Measurements from ENCODE around the gene RNASET2.
A peak's percentile ranks its signal among the peaks of the same experiment; 100 is the strongest.

Gene RNASET2

DNA sequence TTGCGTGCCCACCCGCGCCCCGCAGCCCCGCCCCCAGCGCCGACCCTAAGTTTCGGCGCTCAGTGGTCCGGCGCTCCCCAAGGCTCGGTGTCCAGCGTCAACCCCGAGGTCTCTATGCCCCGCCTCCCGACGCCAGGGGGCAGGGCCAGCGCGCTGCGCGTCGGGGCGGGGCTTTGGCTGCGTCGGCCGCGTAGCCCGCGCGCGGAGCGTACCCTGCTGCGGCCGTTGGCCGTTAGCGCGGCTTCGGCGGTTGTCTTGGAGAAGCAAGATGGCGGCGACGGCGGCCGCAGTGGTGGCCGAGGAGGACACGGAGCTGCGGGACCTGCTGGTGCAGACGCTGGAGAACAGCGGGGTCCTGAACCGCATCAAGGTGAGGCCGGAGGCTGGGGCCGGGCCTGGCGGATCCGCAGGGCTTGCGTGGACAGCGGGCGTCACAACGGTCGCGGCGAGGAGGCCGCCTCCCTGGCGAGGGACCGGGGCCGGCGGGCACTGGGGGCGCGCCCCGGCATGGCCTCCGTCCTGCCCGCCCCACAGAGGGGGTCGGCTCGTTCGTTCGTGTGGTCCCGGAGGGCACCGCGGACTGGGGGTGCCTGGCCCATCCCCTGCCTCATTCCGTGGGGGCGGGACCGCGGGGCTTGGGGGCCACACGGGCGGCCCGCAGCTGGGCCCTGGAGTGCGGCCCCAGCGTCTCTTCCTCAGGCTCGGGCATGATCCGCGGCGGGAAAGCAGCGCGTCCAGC is 43.0 kb upstream of the RNASET2 start, which contains the start of gene CEP43:
CEP43 (plus strand) TSS at position 253 of the 739 bp plus-strand sequence; CDS start at position 269, 16 bp downstream.
- no peak for TF ChIP-seq TAF1 (IDR thresholded peaks at IDR 0.05; ENCODE audit: borderline replicate concordance, insufficient read depth, low read length)
- peak; percentile 67 for TF ChIP-seq POLR2AphosphoS5 (IDR thresholded peaks at IDR 0.05; ENCODE audit: low read depth, low read length)
- TF ChIP-seq FOXP2 (optimal IDR thresholded peaks at IDR 0.05; ENCODE audit: borderline replicate concordance, extremely low read depth, extremely low read length, insufficient read depth): peak; percentile 87
- TF ChIP-seq, protein P1, sequence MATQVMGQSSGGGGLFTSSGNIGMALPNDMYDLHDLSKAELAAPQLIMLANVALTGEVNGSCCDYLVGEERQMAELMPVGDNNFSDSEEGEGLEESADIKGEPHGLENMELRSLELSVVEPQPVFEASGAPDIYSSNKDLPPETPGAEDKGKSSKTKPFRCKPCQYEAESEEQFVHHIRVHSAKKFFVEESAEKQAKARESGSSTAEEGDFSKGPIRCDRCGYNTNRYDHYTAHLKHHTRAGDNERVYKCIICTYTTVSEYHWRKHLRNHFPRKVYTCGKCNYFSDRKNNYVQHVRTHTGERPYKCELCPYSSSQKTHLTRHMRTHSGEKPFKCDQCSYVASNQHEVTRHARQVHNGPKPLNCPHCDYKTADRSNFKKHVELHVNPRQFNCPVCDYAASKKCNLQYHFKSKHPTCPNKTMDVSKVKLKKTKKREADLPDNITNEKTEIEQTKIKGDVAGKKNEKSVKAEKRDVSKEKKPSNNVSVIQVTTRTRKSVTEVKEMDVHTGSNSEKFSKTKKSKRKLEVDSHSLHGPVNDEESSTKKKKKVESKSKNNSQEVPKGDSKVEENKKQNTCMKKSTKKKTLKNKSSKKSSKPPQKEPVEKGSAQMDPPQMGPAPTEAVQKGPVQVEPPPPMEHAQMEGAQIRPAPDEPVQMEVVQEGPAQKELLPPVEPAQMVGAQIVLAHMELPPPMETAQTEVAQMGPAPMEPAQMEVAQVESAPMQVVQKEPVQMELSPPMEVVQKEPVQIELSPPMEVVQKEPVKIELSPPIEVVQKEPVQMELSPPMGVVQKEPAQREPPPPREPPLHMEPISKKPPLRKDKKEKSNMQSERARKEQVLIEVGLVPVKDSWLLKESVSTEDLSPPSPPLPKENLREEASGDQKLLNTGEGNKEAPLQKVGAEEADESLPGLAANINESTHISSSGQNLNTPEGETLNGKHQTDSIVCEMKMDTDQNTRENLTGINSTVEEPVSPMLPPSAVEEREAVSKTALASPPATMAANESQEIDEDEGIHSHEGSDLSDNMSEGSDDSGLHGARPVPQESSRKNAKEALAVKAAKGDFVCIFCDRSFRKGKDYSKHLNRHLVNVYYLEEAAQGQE (IDR thresholded peaks at IDR 0.05; ENCODE audit: insufficient read depth in 1 of 2, low read depth in 2 of 2, low read length in 2 of 2): 0 out of 4 replicates have a peak, but pooled peaks of 1 of the 2 experiments have one; percentile 11
- peak; percentile 52; the same call in 1 of the 2 replicates for TF ChIP-seq SIN3A (IDR thresholded peaks at IDR 0.05; ENCODE audit: borderline replicate concordance, insufficient read depth, low read length)

DNA sequence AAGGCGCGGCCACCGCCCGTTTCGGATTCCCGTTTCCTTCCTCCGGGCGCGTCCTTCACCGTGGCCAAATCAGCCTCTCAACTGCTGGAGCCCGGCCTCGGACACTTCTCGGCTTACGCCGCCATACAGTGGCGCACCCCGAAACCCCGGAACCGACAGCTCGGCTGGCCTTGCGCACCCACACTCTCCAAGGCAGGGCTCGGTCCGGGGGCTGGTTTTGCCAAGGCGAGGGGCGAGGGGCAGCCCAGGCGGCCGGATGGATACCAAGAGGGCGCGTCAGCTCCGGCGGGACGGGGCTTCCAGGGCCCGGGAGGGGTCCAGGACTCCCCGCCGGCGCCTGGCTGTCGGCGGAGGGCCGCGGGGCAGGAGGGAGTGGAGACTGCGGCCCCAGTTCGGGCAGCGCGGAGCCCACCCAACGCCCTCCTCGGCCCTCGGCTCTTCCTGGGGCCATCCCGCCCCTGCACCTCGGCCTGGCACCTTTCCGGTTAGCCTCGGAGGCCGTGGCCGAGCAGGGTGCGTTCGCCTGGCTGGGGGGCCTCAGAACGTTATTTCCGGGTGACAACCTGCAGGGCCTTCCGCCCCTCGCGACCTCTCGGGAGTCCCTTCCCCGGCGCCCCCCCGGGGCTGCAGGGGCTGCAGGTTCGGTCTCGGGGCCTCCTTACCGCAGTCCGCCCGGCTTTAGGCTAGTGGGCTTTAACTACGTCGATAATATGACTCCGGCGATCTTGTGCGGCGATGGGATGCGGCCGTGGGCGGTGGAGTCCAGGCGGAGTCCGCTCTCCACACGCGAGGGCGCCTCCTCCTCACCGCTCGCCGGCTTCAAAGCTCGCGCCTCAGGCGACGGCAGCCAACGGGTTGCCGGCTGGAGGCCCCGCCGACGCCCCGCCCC is 42.1 kb upstream of the RNASET2 start:
- TF ChIP-seq, protein P1 (IDR thresholded peaks at IDR 0.05; ENCODE audit: insufficient read depth in 1 of 2, low read depth in 2 of 2, low read length in 2 of 2): no peak
- TF ChIP-seq SIN3A (IDR thresholded peaks at IDR 0.05; ENCODE audit: borderline replicate concordance, insufficient read depth, low read length): peak; percentile 97; the same call in 1 of the 2 replicates
- TF ChIP-seq FOXP2 (optimal IDR thresholded peaks at IDR 0.05; ENCODE audit: borderline replicate concordance, extremely low read depth, extremely low read length, insufficient read depth): peak; percentile 5
- TF ChIP-seq TAF1 (IDR thresholded peaks at IDR 0.05; ENCODE audit: borderline replicate concordance, insufficient read depth, low read length): no peak
- TF ChIP-seq POLR2AphosphoS5 (IDR thresholded peaks at IDR 0.05; ENCODE audit: low read depth, low read length): peak; percentile 13; the same call in 1 of the 2 replicates

DNA sequence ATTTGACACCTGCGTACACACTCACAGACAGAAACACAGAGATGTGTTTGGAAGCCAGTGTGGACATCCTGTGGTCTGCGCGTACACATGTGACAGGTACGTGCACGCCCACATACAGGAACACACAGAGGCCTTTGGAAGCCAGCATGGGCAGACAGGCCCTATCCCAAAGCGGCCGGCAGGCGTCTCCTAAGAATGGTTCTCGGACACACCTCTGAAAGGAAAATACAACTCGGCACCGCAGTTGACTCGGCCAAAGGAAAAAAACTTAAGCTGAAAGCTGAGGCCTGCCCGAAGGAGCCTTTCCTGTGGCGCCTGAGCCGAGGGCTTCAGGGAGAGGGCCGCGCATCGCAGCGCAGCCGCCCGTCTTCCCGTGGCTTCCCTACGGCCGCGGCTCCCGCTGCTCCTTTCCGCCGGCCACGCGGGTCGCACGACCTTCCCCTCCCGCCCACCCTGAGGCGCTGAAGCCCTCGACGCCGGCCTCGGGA is 41.5 kb upstream of the RNASET2 start:
- TF ChIP-seq FOXP2 (optimal IDR thresholded peaks at IDR 0.05; ENCODE audit: borderline replicate concordance, extremely low read depth, extremely low read length, insufficient read depth) (peak; percentile 45), SIN3A (IDR thresholded peaks at IDR 0.05; ENCODE audit: borderline replicate concordance, insufficient read depth, low read length) (peak; percentile 96)
- TF ChIP-seq, protein P1 (IDR thresholded peaks at IDR 0.05; ENCODE audit: insufficient read depth in 1 of 2, low read depth in 2 of 2, low read length in 2 of 2): no peak

DNA sequence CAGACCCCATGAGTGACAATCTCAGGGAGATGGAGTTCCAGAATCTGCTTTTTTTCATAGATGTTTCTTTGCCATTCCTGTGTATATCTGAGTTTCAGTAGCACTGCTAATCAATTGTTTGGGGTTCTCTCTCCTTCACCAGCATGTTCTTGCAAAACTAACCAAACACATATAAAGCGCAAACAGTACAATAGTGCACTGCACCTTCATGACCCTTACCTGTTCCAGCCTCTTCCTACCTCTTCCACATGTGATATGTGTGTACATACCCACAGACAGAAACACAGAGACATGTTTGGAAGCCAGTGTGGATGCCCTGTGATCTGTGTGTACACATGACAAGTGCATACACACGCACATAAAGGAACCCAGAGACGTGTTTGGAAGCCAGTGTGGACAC is 41.0 kb upstream of the RNASET2 start:
- TF ChIP-seq, protein P1 (IDR thresholded peaks at IDR 0.05; ENCODE audit: insufficient read depth in 1 of 2, low read depth in 2 of 2, low read length in 2 of 2): no peak
- no peak for TF ChIP-seq SIN3A (IDR thresholded peaks at IDR 0.05; ENCODE audit: borderline replicate concordance, insufficient read depth, low read length)
- no peak for TF ChIP-seq FOXP2 (optimal IDR thresholded peaks at IDR 0.05; ENCODE audit: borderline replicate concordance, extremely low read depth, extremely low read length, insufficient read depth)
- TF ChIP-seq TAF1 (IDR thresholded peaks at IDR 0.05; ENCODE audit: borderline replicate concordance, insufficient read depth, low read length): no peak
- no peak for TF ChIP-seq POLR2AphosphoS5 (IDR thresholded peaks at IDR 0.05; ENCODE audit: low read depth, low read length)
